ENCODE data around the gene APOBEC3A.
"Not testable (repeated sequence)": the region's sequence is repeated elsewhere in the genome, so short reads cannot be mapped to it uniquely, and the experiment has no call there.

The APOBEC3A gene

GRCh38 chr22:38941488-38941987 is 15.9 kb upstream of the APOBEC3A start:
- no peak overlapping the region for H3K4me3 ChIP-seq (ENCODE audit: low read length)
- TF ChIP-seq CTCF (conservative IDR thresholded peaks at IDR 0.05; ENCODE audit: low read depth, low read length), result no peak
- DNase-seq (ENCODE audit: low read depth), result no peak

GRCh38 chr22:38942702-38943101 is 14.7 kb upstream of the APOBEC3A start:
- H3K4me3 ChIP-seq (ENCODE audit: low read length), result no peak overlapping the region
- no peak for TF ChIP-seq CTCF (conservative IDR thresholded peaks at IDR 0.05; ENCODE audit: low read depth, low read length)
- no peak for DNase-seq (ENCODE audit: low read depth)

- TF ChIP-seq CTCF (conservative IDR thresholded peaks at IDR 0.05; ENCODE audit: low read depth, low read length), result no peak
- H3K4me3 ChIP-seq (ENCODE audit: low read length), result no peak overlapping the region
- no peak for DNase-seq (ENCODE audit: low read depth)
These were observed 14.2 kb upstream of the APOBEC3A start for GRCh38 chr22:38943201-38943600.

GRCh38 chr22:38943882-38944281 is 13.5 kb upstream of the APOBEC3A start:
- H3K4me3 ChIP-seq (ENCODE audit: low read length), result no peak overlapping the region
- no peak for DNase-seq (ENCODE audit: low read depth)
- TF ChIP-seq CTCF (conservative IDR thresholded peaks at IDR 0.05; ENCODE audit: low read depth, low read length), result no peak

GRCh38 chr22:38944653-38945052 is 12.8 kb upstream of the APOBEC3A start:
- TF ChIP-seq CTCF (conservative IDR thresholded peaks at IDR 0.05; ENCODE audit: low read depth, low read length), result no peak
- DNase-seq (ENCODE audit: low read depth), result no peak
- H3K4me3 ChIP-seq (ENCODE audit: low read length), result no peak overlapping the region

- not testable (repeated sequence) for DNase-seq (ENCODE audit: low read depth); H3K4me3 ChIP-seq (ENCODE audit: low read length)
These were observed 11.6 kb upstream of the APOBEC3A start for GRCh38 chr22:38945706-38946338.

GRCh38 chr22:38946771-38947170 is 10.6 kb upstream of the APOBEC3A start:
- no peak for DNase-seq (ENCODE audit: low read depth)
- TF ChIP-seq CTCF (conservative IDR thresholded peaks at IDR 0.05; ENCODE audit: low read depth, low read length), result no peak
- no peak overlapping the region for H3K4me3 ChIP-seq (ENCODE audit: low read length)

Data from retinal pigment epithelial cell (primary cell).